GM12891 (cell line): ENCODE results near the gene ROBO1.
"Not testable (repeated sequence)": the region's sequence is repeated elsewhere in the genome, so short reads cannot be mapped to it uniquely, and the experiment has no call there.

Experiments
- DNase-seq: peaks from one replicate; pipeline ENCODE4 v3.0.0; 2011; ENCODE audit warnings: low spot score; ENCODE audit not compliant: insufficient read length
- FAIRE-seq: peaks from 2 replicates; lab custom pipeline; 2011; peaks lifted over from hg19 to GRCh38; lab: Jason Lieb, UNC
- PAX5 ChIP-seq: IDR thresholded peaks from 2 replicates; pipeline ENCODE4 v1.6.1; 2011; ENCODE audit warnings: low read length, moderate library complexity, mild to moderate bottlenecking; ENCODE audit not compliant: insufficient read depth, severe bottlenecking
- POLR2A ChIP-seq: IDR thresholded peaks from 2 replicates; pipeline ENCODE4 v1.6.1; 2011; ENCODE audit warnings: low read depth, low read length, control low read depth
- POLR2AphosphoS5 ChIP-seq: IDR thresholded peaks from 2 replicates; pipeline ENCODE4 v1.6.1; 2011; ENCODE audit warnings: low read depth, low read length, control low read depth
- POU2F2 ChIP-seq: IDR thresholded peaks from 2 replicates; pipeline ENCODE4 v1.6.1; 2011; ENCODE audit warnings: low read depth, mild to moderate bottlenecking, control low read depth, low read length, moderate library complexity
- SPI1 ChIP-seq: IDR thresholded peaks from 2 replicates; pipeline ENCODE4 v1.6.1; 2011; ENCODE audit warnings: low read depth, low read length, control low read depth
- TAF1 ChIP-seq: IDR thresholded peaks from 2 replicates; pipeline ENCODE4 v1.6.1; 2011; ENCODE audit warnings: low read depth, low read length, control low read depth

ROBO1 gene

DNA sequence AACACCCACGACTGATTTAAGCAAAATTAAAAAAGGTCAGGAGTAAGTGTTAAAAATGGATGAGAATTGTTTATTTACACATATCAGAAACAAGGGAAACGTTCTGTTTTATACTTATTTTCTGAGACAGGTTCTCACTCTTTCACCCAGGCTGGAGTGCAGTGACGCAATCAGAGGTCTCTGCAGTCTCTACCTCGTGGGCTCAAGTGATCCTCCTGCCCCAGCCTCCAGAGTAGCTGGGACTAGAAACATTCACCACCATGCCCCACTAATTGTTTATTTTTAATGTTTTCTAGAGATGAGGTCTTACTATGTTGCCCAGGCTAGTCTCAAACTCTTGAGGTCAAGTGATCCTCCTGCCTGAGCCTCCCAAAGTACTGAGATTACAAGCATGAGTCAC lies 1080.3 kb downstream of the ROBO1 start:
- FAIRE-seq, result no peak
- TF ChIP-seq POLR2A, result no peak
- TF ChIP-seq POU2F2, result no peak
- no peak for TF ChIP-seq SPI1
- DNase-seq, result no peak

DNA sequence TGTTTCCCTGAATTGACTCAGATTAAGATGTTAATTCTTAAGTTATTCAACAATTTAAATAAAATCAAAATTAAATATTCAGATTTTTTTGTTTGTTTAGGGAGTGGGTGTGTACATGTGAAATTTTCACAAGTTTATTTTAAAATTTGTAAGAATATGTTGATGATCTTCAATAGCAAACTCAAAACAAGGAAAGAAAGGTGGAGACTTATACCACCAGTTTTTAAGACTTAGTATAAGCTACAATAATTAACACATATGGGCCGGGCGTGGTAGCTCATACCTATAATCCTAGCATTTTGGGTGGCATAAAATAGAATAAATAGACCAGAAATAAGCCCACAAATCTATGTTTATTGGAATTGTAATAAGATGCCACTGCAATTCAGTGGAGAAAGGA lies 1084.5 kb downstream of the ROBO1 start:
- no peak for FAIRE-seq
- no peak for TF ChIP-seq POLR2A
- no peak for TF ChIP-seq POLR2AphosphoS5
- no peak for TF ChIP-seq SPI1
- no peak for DNase-seq

DNA sequence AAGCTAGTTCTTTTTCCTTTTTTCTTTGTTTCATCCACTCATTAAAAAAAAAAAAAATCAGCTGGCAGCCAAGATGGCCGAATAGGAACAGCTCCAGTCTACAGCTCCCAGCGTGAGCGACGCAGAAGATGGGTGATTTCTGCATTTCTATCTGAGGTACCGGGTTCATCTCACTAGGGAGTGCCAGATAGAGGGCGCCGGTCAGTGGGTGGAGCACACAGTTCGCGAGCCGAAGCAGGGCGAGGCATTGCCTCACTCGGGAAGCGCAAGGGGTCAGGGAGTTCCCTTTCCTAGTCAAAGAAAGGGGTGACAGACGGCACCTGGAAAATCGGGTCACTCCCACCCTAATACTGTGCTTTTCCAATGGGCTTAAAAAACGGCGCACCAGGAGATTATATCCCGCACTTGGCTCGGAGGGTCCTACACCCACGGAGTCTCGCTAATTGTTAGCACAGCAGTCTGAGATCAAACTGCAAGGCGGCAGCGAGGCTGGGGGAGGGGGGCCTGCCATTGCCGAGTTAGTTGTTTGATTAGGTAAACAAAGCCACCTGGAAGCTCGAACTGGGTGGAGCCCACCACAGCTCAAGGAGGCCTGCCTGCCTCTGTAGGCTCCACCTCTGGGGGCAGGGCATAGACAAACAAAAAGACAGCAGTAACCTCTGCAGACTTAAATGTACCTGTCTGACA lies 1092.5 kb downstream of the ROBO1 start:
- not testable (repeated sequence) for DNase-seq, FAIRE-seq

DNA sequence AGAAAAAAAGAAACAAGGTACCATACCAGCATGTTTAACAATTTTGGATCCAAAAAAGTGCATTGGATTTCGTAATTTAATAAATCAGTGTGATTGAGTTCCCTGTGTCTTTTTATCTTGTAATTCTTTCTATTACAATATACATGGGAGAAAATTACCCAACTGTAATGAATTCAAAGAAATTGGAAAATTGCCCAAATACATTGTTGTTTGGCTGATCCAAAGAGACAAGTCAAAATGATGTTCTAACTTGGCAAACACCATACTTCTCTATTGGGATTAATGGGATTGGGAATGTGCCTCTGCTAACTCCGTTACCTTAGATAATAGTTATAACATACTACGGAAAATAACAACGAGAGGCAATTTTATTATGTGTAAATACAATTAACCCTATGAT lies 1097.1 kb downstream of the ROBO1 start:
- no peak for FAIRE-seq
- no peak for DNase-seq
- no peak for TF ChIP-seq SPI1
- no peak for TF ChIP-seq PAX5
- no peak for TF ChIP-seq TAF1
- TF ChIP-seq POU2F2, result no peak
- TF ChIP-seq POLR2AphosphoS5, result no peak
- no peak for TF ChIP-seq POLR2A

DNA sequence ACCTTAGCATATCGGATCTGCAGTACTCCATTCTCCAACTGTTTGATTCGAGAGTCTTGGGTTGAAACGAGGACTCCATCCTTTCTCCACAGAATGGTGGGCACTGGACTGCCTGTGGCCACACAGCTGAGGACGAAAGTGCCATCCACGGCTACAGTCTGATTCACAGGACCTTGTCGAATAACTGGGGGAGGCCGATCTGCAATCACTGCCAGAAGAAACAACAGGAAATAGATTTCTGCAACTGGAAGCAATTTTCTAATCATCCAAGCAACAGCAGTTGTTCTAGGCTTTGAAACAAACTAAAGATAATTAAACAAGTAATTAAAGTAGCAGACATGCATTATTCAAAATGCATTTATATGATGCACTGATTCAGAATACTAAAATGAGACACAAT lies 1097.7 kb downstream of the ROBO1 start:
- TF ChIP-seq POLR2AphosphoS5, result no peak
- no peak for TF ChIP-seq TAF1
- TF ChIP-seq SPI1, result no peak
- TF ChIP-seq POU2F2, result no peak
- TF ChIP-seq POLR2A, result no peak
- TF ChIP-seq PAX5, result no peak

DNA sequence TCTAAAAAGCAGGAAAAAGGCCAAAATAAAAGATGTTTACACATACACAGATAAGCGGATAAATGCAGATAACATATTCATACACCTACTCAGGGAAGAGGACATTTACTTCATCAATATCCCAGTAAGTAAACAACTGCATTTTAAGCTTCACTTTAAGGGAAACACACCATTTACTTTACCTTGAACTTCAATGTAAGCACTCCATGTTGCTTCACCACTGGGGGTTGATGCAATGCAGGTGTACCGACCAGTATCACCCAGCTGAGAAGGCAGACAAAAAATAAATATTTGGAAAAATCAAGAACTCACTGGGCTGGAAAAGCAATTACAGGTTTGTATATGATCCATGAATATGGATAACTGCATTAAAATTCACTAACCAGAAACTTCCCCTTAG lies 1099.5 kb downstream of the ROBO1 start:
- TF ChIP-seq POLR2AphosphoS5 (no peak), SPI1 (no peak), TAF1 (no peak), PAX5 (no peak), POU2F2 (no peak), POLR2A (no peak)
- FAIRE-seq (peak; percentile 13), DNase-seq (no peak)

More for the DNA sequence above, 1097.7 kb downstream of the ROBO1 start:
- DNase-seq (no peak), FAIRE-seq (no peak)

DNA sequence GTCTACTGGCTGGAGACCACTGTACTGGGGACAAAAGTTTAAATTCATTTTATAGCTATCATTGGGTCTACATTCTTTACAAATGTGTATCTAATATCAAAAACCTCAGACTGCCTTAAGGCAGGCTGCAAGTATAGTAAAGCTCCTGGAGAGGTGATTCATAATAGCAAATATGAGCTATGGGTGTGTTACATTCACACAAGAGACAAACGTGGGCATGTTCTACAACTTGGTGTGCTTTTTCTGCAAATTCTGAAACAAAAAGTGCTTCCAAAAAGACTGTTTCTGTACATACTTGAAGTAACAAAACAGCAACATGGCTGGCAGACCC lies 1101.4 kb downstream of the ROBO1 start:
- no peak for TF ChIP-seq PAX5
- TF ChIP-seq TAF1, result no peak
- no peak for TF ChIP-seq SPI1
- no peak for TF ChIP-seq POU2F2
- TF ChIP-seq POLR2AphosphoS5, result no peak
- TF ChIP-seq POLR2A, result no peak
- DNase-seq, result no peak
- no peak for FAIRE-seq

DNA sequence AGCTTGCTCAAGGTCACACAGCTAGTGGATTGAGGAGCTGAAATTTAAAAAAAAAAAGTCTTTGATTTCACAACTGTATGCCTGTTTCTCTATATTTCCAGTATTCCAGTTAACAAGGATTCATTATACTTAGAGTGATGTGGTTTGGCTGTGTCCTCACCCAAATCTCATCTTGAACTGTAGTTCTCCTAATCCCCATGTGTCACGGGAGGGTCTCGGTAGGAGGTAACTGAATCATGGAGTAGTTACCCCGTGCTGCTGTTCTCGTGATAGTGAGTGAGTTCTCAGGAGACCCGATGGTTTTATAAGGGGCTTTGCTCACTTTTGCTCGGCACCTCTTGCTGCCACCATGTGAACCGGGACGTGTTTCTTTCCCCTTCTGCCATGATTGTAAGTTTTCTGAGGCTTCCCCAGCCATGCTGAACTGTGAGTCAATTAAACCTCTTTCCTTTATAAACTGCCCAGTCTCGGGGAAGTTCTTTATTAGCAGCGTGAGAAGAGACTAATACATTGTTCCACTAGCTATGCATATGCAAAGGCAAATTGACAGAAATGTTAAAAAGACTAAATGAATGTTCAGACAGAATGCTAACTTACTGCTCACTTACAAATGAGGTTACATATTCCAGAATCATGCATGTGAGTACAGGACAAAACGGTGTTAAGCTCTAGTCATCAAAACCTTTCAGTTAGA lies 1101.9 kb downstream of the ROBO1 start:
- TF ChIP-seq PAX5, result no peak
- no peak for TF ChIP-seq POLR2A
- TF ChIP-seq POU2F2, result no peak
- TF ChIP-seq TAF1, result no peak
- no peak for TF ChIP-seq POLR2AphosphoS5
- no peak for TF ChIP-seq SPI1
- no peak for FAIRE-seq
- no peak for DNase-seq

DNA sequence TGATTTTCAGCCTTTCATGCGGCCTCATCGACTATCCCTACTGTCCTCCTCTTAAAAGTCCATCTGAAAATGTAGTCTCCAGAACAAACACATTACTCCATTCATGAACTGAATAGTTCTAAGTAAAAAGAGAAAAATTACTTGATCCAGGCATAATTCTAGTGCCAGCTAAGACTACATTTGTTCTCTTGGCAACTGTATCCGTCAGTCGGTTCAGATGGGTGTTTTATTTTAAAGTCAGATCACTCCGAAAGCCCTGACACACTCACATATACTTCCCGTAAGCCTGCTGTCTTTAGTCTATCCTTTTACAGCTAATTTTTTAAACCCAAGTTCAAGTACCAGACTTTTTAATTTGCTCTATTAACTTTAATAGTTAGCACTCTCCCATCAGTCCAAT lies 1102.7 kb downstream of the ROBO1 start:
- FAIRE-seq, result no peak
- no peak for DNase-seq
- TF ChIP-seq SPI1, result no peak
- TF ChIP-seq POU2F2, result no peak
- TF ChIP-seq POLR2AphosphoS5, result no peak
- no peak for TF ChIP-seq TAF1
- no peak for TF ChIP-seq PAX5
- no peak for TF ChIP-seq POLR2A

DNA sequence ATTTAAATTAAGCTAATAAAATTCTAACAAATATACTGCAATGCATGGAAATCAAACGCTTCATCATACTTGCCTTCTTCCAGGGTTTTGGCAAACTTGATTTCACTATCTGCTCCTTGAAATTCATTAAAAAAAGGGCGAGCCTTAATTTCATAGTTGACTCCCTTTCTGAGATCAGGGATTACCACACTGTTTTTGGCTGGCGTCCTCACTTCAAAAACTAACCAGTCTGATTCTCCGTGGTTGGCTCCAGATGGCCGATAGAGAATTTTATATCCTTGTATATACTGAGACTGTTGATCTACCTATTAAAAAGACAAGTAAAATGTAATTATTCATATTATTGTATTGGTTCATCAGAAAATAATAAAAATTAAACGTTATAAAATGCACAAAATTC lies 1106.8 kb downstream of the ROBO1 start:
- FAIRE-seq (no peak), DNase-seq (no peak)
- TF ChIP-seq PAX5 (no peak), SPI1 (no peak), TAF1 (no peak), POLR2AphosphoS5 (no peak), POU2F2 (no peak), POLR2A (no peak)
